Liver (tissue), 9 donors: ENCODE measurements around the gene NUP43. TPM values are rescaled to one million over a fixed set of nuclear protein-coding genes. Genes with fewer than 3 reads are reported as not detected.

Experiments
- DNase-seq: peaks from one replicate; pipeline ENCODE4 v3.0.0-alpha.2; 2017; ENCODE audit warnings: low spot score
- H3K27ac ChIP-seq, 2 donors: one replicate each; pipeline ENCODE4 v1.7.0; 2013; ENCODE audit warnings: inconsistent platforms in 2 of 2, low read length in 2 of 2, control low read depth in 1 of 2, low read depth in 1 of 2, mild to moderate bottlenecking in 1 of 2
- H3K27me3 ChIP-seq, 4 donors: one replicate each; pipeline versions ENCODE4 v1.6.1 to v1.7.0; 2013; ENCODE audit warnings: low read length in 3 of 4, inconsistent platforms in 1 of 4, mild to moderate bottlenecking in 1 of 4, moderate library complexity in 1 of 4; ENCODE audit not compliant: control insufficient read depth in 4 of 4, insufficient read depth in 4 of 4
- H3K36me3 ChIP-seq, 4 donors: one replicate each; pipeline versions ENCODE4 v1.6.1 to v1.7.0; 2013; ENCODE audit warnings: low read length in 3 of 4, mild to moderate bottlenecking in 3 of 4, low read depth in 1 of 4, moderate library complexity in 1 of 4; ENCODE audit not compliant: control insufficient read depth in 4 of 4, insufficient read depth in 3 of 4
- H3K4me1 ChIP-seq, 4 donors: one replicate each; pipeline versions ENCODE4 v1.6.1 to v1.7.0; 2013; ENCODE audit warnings: low read length in 3 of 4, mild to moderate bottlenecking in 3 of 4, moderate library complexity in 1 of 4; ENCODE audit not compliant: control insufficient read depth in 4 of 4, insufficient read depth in 4 of 4
- H3K4me3 ChIP-seq, 3 donors: one replicate each; pipeline versions ENCODE4 v1.6.1 to v1.7.0; 2013; ENCODE audit warnings: low read length in 3 of 3, control low read depth in 1 of 3, low read depth in 1 of 3, mild to moderate bottlenecking in 1 of 3
- H3K9ac ChIP-seq, 2 donors: one replicate each; pipeline ENCODE4 v1.7.0; 2013; ENCODE audit warnings: low read length in 2 of 2, mild to moderate bottlenecking in 2 of 2, moderate library complexity in 2 of 2, control low read depth in 1 of 2, low read depth in 1 of 2
- H3K9me3 ChIP-seq, 4 donors: one replicate each; pipeline versions ENCODE4 v1.6.1 to v1.7.0; 2013; ENCODE audit warnings: low read length in 3 of 4; ENCODE audit not compliant: control insufficient read depth in 4 of 4
- ATF3 ChIP-seq: IDR thresholded peaks from 2 replicates; pipeline ENCODE4 v1.6.1; 2016; ENCODE audit warnings: antibody characterized with exemption
- CTCF ChIP-seq: fragments of 150-350 bp; IDR thresholded peaks from 2 replicates; pipeline ENCODE4 v1.5.1; 2017; ENCODE audit warnings: improper control_type of control experiment, low read depth, low read length; ENCODE audit not compliant: missing input control
- EGR1 ChIP-seq, 2 donors: IDR thresholded peaks; 2 replicates each; pipeline ENCODE4 v1.6.1; 2016 to 2018; ENCODE audit warnings: antibody characterized with exemption in 2 of 2, low read depth in 2 of 2
- FOXA1 ChIP-seq: IDR thresholded peaks from 2 replicates; pipeline ENCODE4 v1.6.1; 2016; ENCODE audit warnings: antibody characterized with exemption
- FOXA2 ChIP-seq: IDR thresholded peaks from 2 replicates; pipeline ENCODE4 v1.6.1; 2016; ENCODE audit warnings: antibody characterized with exemption
- GABPA ChIP-seq, 2 donors: IDR thresholded peaks in 1 of 2; conservative IDR thresholded peaks in 1 of 2; 2 replicates each; pipeline ENCODE4 v1.6.1; 2016; ENCODE audit warnings: antibody characterized with exemption in 2 of 2, mild to moderate bottlenecking in 1 of 2, moderate library complexity in 1 of 2
- HNF4A ChIP-seq, 2 donors: conservative IDR thresholded peaks; 2 replicates each; pipeline ENCODE4 v1.6.1; 2016; ENCODE audit warnings: antibody characterized with exemption in 2 of 2, mild to moderate bottlenecking in 2 of 2
- HNF4G ChIP-seq: IDR thresholded peaks from 2 replicates; pipeline ENCODE4 v1.6.1; 2016; ENCODE audit warnings: antibody characterized with exemption
- JUND ChIP-seq, 2 donors: IDR thresholded peaks; 2 replicates each; pipeline ENCODE4 v1.6.1; 2016; ENCODE audit warnings: antibody characterized with exemption in 2 of 2
- MAX ChIP-seq: IDR thresholded peaks from 2 replicates; pipeline ENCODE4 v1.6.1; 2016; ENCODE audit warnings: antibody characterized with exemption
- NR2F2 ChIP-seq: IDR thresholded peaks from 2 replicates; pipeline ENCODE4 v1.6.1; 2016; ENCODE audit warnings: antibody characterized with exemption
- RAD21 ChIP-seq, 2 donors: IDR thresholded peaks; 2 replicates each; pipeline ENCODE4 v1.6.1; 2016; ENCODE audit warnings: antibody characterized with exemption in 2 of 2, mild to moderate bottlenecking in 2 of 2
- RXRA ChIP-seq, 2 donors: IDR thresholded peaks; 2 replicates each; pipeline ENCODE4 v1.6.1; 2017 to 2018; ENCODE audit warnings: antibody characterized with exemption in 2 of 2, mild to moderate bottlenecking in 1 of 2
- SP1 ChIP-seq: IDR thresholded peaks from 2 replicates; pipeline ENCODE4 v1.6.1; 2018; ENCODE audit warnings: antibody characterized with exemption, mild to moderate bottlenecking
- TAF1 ChIP-seq: conservative IDR thresholded peaks from 2 replicates; pipeline ENCODE4 v1.6.1; 2016; ENCODE audit warnings: antibody characterized with exemption, mild to moderate bottlenecking
- YY1 ChIP-seq: IDR thresholded peaks from 2 replicates; pipeline ENCODE4 v1.6.1; 2016; ENCODE audit warnings: antibody characterized with exemption, mild to moderate bottlenecking
- ZBTB33 ChIP-seq: IDR thresholded peaks from 2 replicates; pipeline ENCODE4 v1.6.1; 2016; ENCODE audit warnings: antibody characterized with exemption
- WGBS: extraction: QIAGEN DNeasy Blood & Tissue Kit; methylation state at CpG from one replicate; pipeline ENCODE4 v1.1.7; 2013; 5-methylcytosine and 5-hydroxymethylcytosine counted together
- polyA plus RNA-seq, 2 donors: library from polyadenylated mRNA; stranded (reverse) in 1 of 2; unstranded in 1 of 2; fragments of 200-250 nt in 1 of 2; fragments of >200 nt in 1 of 2; fragmentation: Nextera tagmentation in 1 of 2; extraction: Ambion mirVana in 1 of 2; gene quantifications; one replicate each; pipeline versions ENCODE4 v1.2.1 to v1.2.3, GENCODE V29; 2013 to 2015
- total RNA-seq, 2 donors: library from RNA; depleted of rRNA; stranded (reverse); fragments of >200 nt; gene quantifications; one replicate each; pipeline ENCODE4 v1.2.3, GENCODE V29; 2014
- donor health status: healthy.
- donor health status: healthy.
- donor health status: healthy.
- donor health status: healthy.
- donor health status: healthy.

NUP43 gene
- total and polyA plus RNA-seq, 4 donors: 3.2 to 18.5 (median 10.4) TPM

- TF ChIP-seq MAX (no peak), ZBTB33 (no peak)
These were observed 29.1 kb downstream of the NUP43 start (continued) for GRCh38 chr6:149717255-149717587.

- Histone ChIP-seq H3K4me3 (peak overlapping the region in 2 of 3 donors; percentile 32 to 69), H3K36me3 (no peaks in the 10 kb centered on the region), H3K9ac (peak overlapping the region; percentile 96), H3K27me3 (no peaks in the 10 kb centered on the region), H3K27ac (peak overlapping the region; percentile 17 to 52), H3K9me3 (no peaks in the 10 kb centered on the region), H3K4me1 (peaks cover 5 to 21% (median 11%) of the 10 kb centered on the region in 4 donors)
- no peak for DNase-seq
- 22% methylated on average over 8 of the region's 8 CpGs for WGBS
- TF ChIP-seq EGR1 (IDR thresholded peaks at IDR 0.05; ENCODE audit: low read depth in 2 of 2) (no peak), ZBTB33 (no peak), NR2F2 (no peak), CTCF (no peak), GABPA (IDR thresholded peaks at IDR 0.05 in 1 of 2, conservative IDR thresholded peaks at IDR 0.05 in 1 of 2) (no peak), YY1 (no peak), FOXA2 (no peak), SP1 (no peak), MAX (no peak), RAD21 (IDR thresholded peaks at IDR 0.05) (no peak), TAF1 (no peak), RXRA (IDR thresholded peaks at IDR 0.05) (no peak), JUND (IDR thresholded peaks at IDR 0.05) (no peak), FOXA1 (no peak), HNF4A (conservative IDR thresholded peaks at IDR 0.05) (no peak), ATF3 (no peak), HNF4G (no peak)
These were observed 30.0 kb downstream of the NUP43 start for GRCh38 chr6:149716181-149716963.
